Body of pancreas (tissue), 4 donors: Measurements from ENCODE around the gene ADGRA1. TPM values are rescaled to one million over a fixed set of nuclear protein-coding genes. Genes with fewer than 3 reads are reported as not detected.

Source experiments
- ATAC-seq: fragments of 150-250 bp; one replicate; pipeline ENCODE4 v1.9.1; 2016
- DNase-seq, 4 donors: peaks; one replicate each; pipeline ENCODE4 v3.0.0-alpha.2; 2019
- H3K27ac ChIP-seq, 4 donors: fragments of 200-600 bp; sonication (generic); 1 replicate in 3 of 4; 2 replicates in 1 of 4; pipeline versions ENCODE4 v1.5.1 to v1.6.1; 2016 to 2019; ENCODE audit warnings: mild to moderate bottlenecking in 1 of 4, mixed read lengths in 1 of 4, moderate library complexity in 1 of 4
- H3K27me3 ChIP-seq, 2 donors: fragments of 200-600 bp; sonication (generic); one replicate each; pipeline ENCODE4 v1.6.0; 2016; ENCODE audit warnings: mild to moderate bottlenecking in 1 of 2
- H3K36me3 ChIP-seq, 2 donors: fragments of 200-600 bp; sonication (generic); replicated peaks in 1 of 2; 2 replicates each; pipeline ENCODE4 v1.5.1; 2016; ENCODE audit warnings: low read depth in 2 of 2; ENCODE audit not compliant: insufficient read depth in 1 of 2
- H3K4me1 ChIP-seq: fragments of 200-600 bp; sonication (generic); one replicate; pipeline ENCODE4 v1.6.0; 2016
- H3K4me3 ChIP-seq, 2 donors: fragments of 200-600 bp; sonication (generic); 1 replicate in 1 of 2; 2 replicates in 1 of 2; pipeline ENCODE4 v1.5.1; 2016 to 2019
- H3K9me3 ChIP-seq, 3 donors: fragments of 200-600 bp; sonication (generic); 1 replicate in 2 of 3; 2 replicates in 1 of 3; pipeline ENCODE4 v1.5.1; 2016
- POLR2A ChIP-seq, 3 donors: fragments of 450-650 bp; IDR thresholded peaks; one replicate each; pipeline ENCODE4 v1.6.1; 2016; ENCODE audit warnings: antibody characterized with exemption in 3 of 3, mild to moderate bottlenecking in 2 of 3
- WGBS, 2 donors: methylation state at CpG; one replicate each; pipeline ENCODE4 v1.1.5; 2017; 5-methylcytosine and 5-hydroxymethylcytosine counted together
- intact Hi-C: fragments of 100-400 bp; cut with DNase I; formaldehyde crosslinking; loops from one replicate; pipeline ENCODE4 v1.15.1; 2023
- total RNA-seq, 2 donors: library from RNA; depleted of rRNA; stranded (reverse); fragments of >200 nt; gene quantifications; one replicate each; pipeline ENCODE4 v1.1.0, GENCODE V29; 2016
- TF ChIP-seq, protein P1 (sequence below), 7 experiments: fragments of 450-650 bp in 4 of 7; fragments of 200-600 bp in 3 of 7; sonication (generic) in 3 of 7; IDR thresholded peaks; one replicate each; pipeline ENCODE4 v1.5.1; 2016 to 2019; ENCODE audit warnings: antibody characterized with exemption in 7 of 7

Gene ADGRA1
- total RNA-seq, 2 donors from 2014 or later: under 0.01 TPM; not detected in 1

DNA sequence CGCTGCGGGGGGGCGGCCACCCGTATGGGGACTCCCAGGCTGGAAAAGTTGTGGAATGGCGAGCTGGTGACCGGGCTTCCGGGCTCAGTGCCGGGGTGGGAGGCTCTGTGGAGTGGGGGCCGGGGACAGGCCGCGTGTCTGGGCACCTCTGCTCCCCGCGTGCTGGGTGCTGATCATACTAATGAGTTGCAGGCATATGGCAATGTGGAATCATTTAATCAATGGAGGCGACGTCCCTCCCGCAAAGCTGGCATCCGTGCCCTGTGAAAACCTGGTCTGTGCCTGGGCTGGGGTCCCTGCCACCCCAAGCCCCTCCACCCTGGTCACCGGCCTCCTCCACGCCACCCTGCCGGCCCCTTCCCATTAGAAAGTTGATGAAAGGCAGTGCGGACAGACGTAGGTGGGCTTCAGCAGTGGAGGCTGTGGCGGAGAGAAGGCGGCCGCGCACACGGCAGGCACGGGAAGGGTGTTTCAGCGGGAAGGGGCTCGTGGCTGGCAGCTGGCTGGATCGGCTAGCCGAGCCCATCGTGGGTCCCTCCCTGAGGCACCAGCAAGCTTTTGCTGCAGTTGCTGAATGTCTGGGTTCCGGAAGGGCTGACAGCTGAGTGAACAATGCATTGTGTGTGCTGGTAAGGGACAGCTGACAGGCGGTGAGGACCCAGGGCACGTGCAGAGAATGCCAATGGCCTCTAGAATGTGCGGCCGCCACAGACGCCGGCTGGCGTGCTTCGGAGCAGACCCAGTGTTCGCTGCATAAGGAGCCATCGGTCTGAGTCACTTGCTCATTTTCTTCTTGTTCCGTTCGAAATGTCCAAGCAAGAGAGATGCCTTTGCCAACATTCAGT, 1.5 kb downstream of the ADGRA1 start:
- Histone ChIP-seq H3K27ac (no peak overlapping the region), H3K36me3 (no peaks in the 10 kb centered on the region), H3K9me3 (no peaks in the 10 kb centered on the region), H3K27me3 (peaks cover 0 to 10% of the 10 kb centered on the region in 2 donors), H3K4me1 (peaks cover 11% of the 10 kb centered on the region), H3K4me3 (no peak overlapping the region)
- 35 to 44% methylated on average over 28 to 45 of the region's 46 CpGs for WGBS, 2 donors
- no peak for DNase-seq
- TF ChIP-seq, protein P1, sequence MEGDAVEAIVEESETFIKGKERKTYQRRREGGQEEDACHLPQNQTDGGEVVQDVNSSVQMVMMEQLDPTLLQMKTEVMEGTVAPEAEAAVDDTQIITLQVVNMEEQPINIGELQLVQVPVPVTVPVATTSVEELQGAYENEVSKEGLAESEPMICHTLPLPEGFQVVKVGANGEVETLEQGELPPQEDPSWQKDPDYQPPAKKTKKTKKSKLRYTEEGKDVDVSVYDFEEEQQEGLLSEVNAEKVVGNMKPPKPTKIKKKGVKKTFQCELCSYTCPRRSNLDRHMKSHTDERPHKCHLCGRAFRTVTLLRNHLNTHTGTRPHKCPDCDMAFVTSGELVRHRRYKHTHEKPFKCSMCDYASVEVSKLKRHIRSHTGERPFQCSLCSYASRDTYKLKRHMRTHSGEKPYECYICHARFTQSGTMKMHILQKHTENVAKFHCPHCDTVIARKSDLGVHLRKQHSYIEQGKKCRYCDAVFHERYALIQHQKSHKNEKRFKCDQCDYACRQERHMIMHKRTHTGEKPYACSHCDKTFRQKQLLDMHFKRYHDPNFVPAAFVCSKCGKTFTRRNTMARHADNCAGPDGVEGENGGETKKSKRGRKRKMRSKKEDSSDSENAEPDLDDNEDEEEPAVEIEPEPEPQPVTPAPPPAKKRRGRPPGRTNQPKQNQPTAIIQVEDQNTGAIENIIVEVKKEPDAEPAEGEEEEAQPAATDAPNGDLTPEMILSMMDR (IDR thresholded peaks at IDR 0.05): no peak
- TF ChIP-seq POLR2A (IDR thresholded peaks at IDR 0.05): no peak
- no peak for ATAC-seq
- intact Hi-C loops: no loop called here

DNA sequence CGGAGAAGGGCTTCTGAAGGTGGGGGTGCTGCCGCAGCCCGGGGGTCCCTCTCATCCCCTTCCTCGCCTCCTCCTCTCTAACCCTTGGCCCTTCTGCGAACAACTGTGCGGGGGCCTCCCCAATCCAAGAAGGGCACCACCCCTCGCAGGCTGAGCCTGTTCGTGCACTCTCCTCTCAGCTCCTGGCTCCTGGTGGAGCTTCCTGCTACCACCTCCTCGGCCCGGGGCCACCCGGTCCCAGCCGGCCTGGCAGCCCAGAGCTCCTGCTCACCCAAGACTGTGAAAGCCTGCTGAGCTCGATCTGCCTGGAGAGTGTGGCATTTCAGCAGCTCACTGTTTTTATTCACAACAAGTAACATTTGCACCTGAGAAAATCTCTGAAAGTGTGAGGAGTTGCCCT, 2.4 kb downstream of the ADGRA1 start:
- ATAC-seq (no peak), DNase-seq (no peak)
- Histone ChIP-seq H3K27ac (no peak overlapping the region), H3K27me3 (peaks cover 0 to 10% of the 10 kb centered on the region in 2 donors), H3K9me3 (no peaks in the 10 kb centered on the region), H3K36me3 (no peaks in the 10 kb centered on the region), H3K4me1 (peaks cover 11% of the 10 kb centered on the region), H3K4me3 (no peak overlapping the region)
- TF ChIP-seq, protein P1 (IDR thresholded peaks at IDR 0.05): no peak
- no peak for TF ChIP-seq POLR2A (IDR thresholded peaks at IDR 0.05)
- intact Hi-C loops: no loop called here
- WGBS, 2 donors: 42 to 49% methylated on average over 13 of the region's 13 CpGs

DNA sequence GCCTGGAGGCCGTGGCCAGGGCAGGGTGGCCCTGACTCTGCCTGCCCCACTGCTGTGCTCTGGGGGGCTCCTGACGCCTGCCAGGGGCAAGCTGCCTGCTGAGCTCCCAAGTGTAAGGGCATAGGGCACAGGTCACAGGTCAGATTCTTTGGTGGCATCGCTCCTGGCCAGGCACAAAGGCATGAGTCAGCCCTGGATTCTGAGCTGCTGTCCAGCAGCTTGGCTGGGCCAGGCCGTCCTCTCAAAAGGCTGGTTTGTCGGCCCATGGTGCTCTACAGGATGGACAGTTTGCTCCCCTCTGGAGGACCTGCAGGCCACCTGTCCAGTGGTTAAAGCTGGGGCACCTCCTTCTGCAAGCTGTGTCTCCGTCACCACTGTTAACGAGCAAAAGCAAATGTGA, 2.9 kb downstream of the ADGRA1 start:
- Histone ChIP-seq H3K27ac (no peak overlapping the region), H3K4me1 (peaks cover 11% of the 10 kb centered on the region), H3K4me3 (no peak overlapping the region), H3K27me3 (peaks cover 0 to 10% of the 10 kb centered on the region in 2 donors), H3K36me3 (no peaks in the 10 kb centered on the region), H3K9me3 (no peaks in the 10 kb centered on the region)
- intact Hi-C loops: no loop called here
- ATAC-seq (no peak), DNase-seq (no peak)
- 39 to 61% methylated on average over 4 to 7 of the region's 7 CpGs for WGBS, 2 donors
- TF ChIP-seq, protein P1 (IDR thresholded peaks at IDR 0.05): no peak
- TF ChIP-seq POLR2A (IDR thresholded peaks at IDR 0.05): no peak

DNA sequence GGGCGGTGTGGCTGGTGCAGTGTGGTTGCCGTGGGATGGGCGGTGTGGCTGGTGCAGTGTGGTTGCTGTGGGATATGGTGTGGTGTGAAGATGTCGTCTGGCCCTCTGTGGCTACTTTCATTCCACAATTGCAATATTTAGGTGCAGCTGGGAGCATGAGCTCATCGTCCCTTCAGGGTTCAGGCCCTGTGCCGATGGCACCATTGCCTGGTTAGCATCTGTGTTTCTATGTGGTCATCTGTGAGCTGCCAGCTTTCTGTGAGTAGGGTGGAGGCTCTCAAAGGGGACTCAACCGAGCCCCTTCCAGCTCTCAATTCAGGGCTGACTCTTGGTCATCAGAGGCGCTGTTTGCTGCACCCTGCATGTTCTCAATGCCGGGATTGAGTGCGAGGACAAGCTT, 3.6 kb downstream of the ADGRA1 start:
- H3K27ac ChIP-seq: no peak overlapping the region
- no peak overlapping the region for H3K4me3 ChIP-seq
- DNase-seq: no peak
- intact Hi-C loops: no loop called here
- no peaks in the 10 kb centered on the region for H3K9me3 ChIP-seq
- H3K4me1 ChIP-seq: peaks cover 11% of the 10 kb centered on the region
- peaks cover 0 to 9% of the 10 kb centered on the region in 2 donors for H3K27me3 ChIP-seq
- ATAC-seq: no peak
- TF ChIP-seq, protein P1 (IDR thresholded peaks at IDR 0.05): no peak
- TF ChIP-seq POLR2A (IDR thresholded peaks at IDR 0.05): no peak
- no peaks in the 10 kb centered on the region for H3K36me3 ChIP-seq
- WGBS, 2 donors: 65 to 82% methylated on average over 4 to 10 of the region's 10 CpGs

DNA sequence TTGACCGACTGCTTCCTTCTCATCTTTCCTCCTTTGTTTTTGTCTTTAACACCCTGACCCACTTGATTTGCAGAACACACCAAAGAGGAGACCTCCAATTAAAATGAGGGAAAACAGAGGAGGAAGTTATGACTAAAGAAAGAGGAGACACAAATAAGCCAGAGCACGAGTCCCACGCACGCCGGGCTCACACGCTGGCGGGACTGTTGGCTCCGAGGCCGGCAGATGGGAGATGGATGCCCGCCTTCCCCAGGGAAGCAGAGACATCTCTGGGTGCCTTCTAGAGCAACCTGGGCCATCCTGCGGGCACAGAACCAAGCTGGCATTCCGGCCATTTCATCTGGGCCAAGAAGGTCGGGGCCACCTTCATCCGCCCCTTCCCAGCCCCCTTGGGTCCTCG, 5.6 kb downstream of the ADGRA1 start:
- intact Hi-C loops: no loop called here
- DNase-seq (no peak), ATAC-seq (no peak)
- TF ChIP-seq, protein P1 (IDR thresholded peaks at IDR 0.05): no peak
- TF ChIP-seq POLR2A (IDR thresholded peaks at IDR 0.05): no peak
- Histone ChIP-seq H3K27me3 (peaks cover 0 to 4% of the 10 kb centered on the region in 2 donors), H3K4me1 (peaks cover 5% of the 10 kb centered on the region), H3K9me3 (no peaks in the 10 kb centered on the region), H3K27ac (no peak overlapping the region), H3K36me3 (no peaks in the 10 kb centered on the region), H3K4me3 (no peak overlapping the region)
- 66% methylated on average over 14 to 15 of the region's 15 CpGs for WGBS, 2 donors
